HG03280 (cell line): ENCODE measurements around the gene HNF1A.

ENCODE experiments used
- ATAC-seq: cut with Tn5 transposase; IDR thresholded peaks from one replicate; pipeline ENCODE4 v1.9.1; 2021; ENCODE audit warnings: mild to moderate bottlenecking, moderate library complexity; ENCODE audit not compliant: unreplicated experiment

The HNF1A gene

GRCh38 chr12:120959111-120959878 is 19.0 kb upstream of the HNF1A start:
- ATAC-seq = no peak

- no peak for ATAC-seq
These were observed 17.7 kb upstream of the HNF1A start for GRCh38 chr12:120960657-120961056.

GRCh38 chr12:120961604-120962531 is 16.5 kb upstream of the HNF1A start:
- ATAC-seq = no peak

GRCh38 chr12:120962532-120963020 is 15.8 kb upstream of the HNF1A start:
- no peak for ATAC-seq

GRCh38 chr12:120964298-120964697 is 14.0 kb upstream of the HNF1A start:
- no peak for ATAC-seq

- ATAC-seq = no peak
These were observed 12.7 kb upstream of the HNF1A start for GRCh38 chr12:120965534-120966091.

- no peak for ATAC-seq
These were observed 8.0 kb upstream of the HNF1A start for GRCh38 chr12:120970310-120970709.

GRCh38 chr12:120971299-120972180 is 6.8 kb upstream of the HNF1A start:
- no peak for ATAC-seq

- no peak for ATAC-seq
These were observed 5.3 kb upstream of the HNF1A start for GRCh38 chr12:120972870-120973543.

GRCh38 chr12:120977531-120978295 is 630 bp upstream of the HNF1A start:
- no peak for ATAC-seq

GRCh38 chr12:120979220-120979861 is 998 bp downstream of the HNF1A start:
- ATAC-seq = no peak

- ATAC-seq = no peak
These were observed 1.7 kb downstream of the HNF1A start for GRCh38 chr12:120979862-120980696.

- no peak for ATAC-seq
These were observed 2.5 kb downstream of the HNF1A start for GRCh38 chr12:120980800-120981368.

GRCh38 chr12:120981407-120981941 is 3.1 kb downstream of the HNF1A start:
- ATAC-seq = no peak

GRCh38 chr12:120982659-120983058 is 4.3 kb downstream of the HNF1A start:
- no peak for ATAC-seq

- ATAC-seq = no peak
These were observed 5.4 kb downstream of the HNF1A start for GRCh38 chr12:120983759-120984158.

GRCh38 chr12:120984351-120984898 is 6.1 kb downstream of the HNF1A start:
- ATAC-seq = no peak
